ENCODE data around the gene PRKAR1B.

PRKAR1B gene

GRCh38 chr7:499853-500485 lies 227.1 kb downstream of the PRKAR1B start:
- no peak for TF ChIP-seq RAD21 (IDR thresholded peaks at IDR 0.05; ENCODE audit: low read depth)
- TF ChIP-seq FOXM1 (IDR thresholded peaks at IDR 0.05; ENCODE audit: borderline replicate concordance, low read depth): no peak
- TF ChIP-seq TAF1 (IDR thresholded peaks at IDR 0.05; ENCODE audit: low read depth): no peak
- no peak for TF ChIP-seq ZBTB7A (IDR thresholded peaks at IDR 0.05; ENCODE audit: low read depth)
- TF ChIP-seq EGR1 (IDR thresholded peaks at IDR 0.05): no peak
- TF ChIP-seq NFIC (IDR thresholded peaks at IDR 0.05): no peak
- TF ChIP-seq TCF12 (IDR thresholded peaks at IDR 0.05; ENCODE audit: low read depth): no peak
- TF ChIP-seq CREB1 (IDR thresholded peaks at IDR 0.05; ENCODE audit: low read depth): no peak
